Heart right ventricle (tissue), 16 donors: ENCODE measurements around the gene ALX4. TPM values are rescaled to one million over a fixed set of nuclear protein-coding genes. Genes with fewer than 3 reads are reported as not detected.
A peak's percentile ranks its signal among the peaks of the same experiment; 100 is the strongest.

ENCODE experiments used
- ATAC-seq, 8 donors: fragments of 200-7000 bp; cut with Tn5 transposase; one replicate each; pipeline ENCODE4 v1.9.1; 2020; ENCODE audit warnings: mild to moderate bottlenecking in 8 of 8, moderate library complexity in 8 of 8, moderate number of reproducible peaks in 1 of 8
- DNase-seq, 2 donors: peaks; one replicate each; pipeline ENCODE4 v3.0.0-alpha.2; 2020
- H3K27ac ChIP-seq, 10 donors: fragments of 200-600 bp; sonication (generic) in 2 of 10; one replicate each; pipeline versions ENCODE4 v1.5.0 to v1.8.0; 2020 to 2022; ENCODE audit warnings: mild to moderate bottlenecking in 3 of 10
- H3K27me3 ChIP-seq, 7 donors: fragments of 200-600 bp; one replicate each; pipeline ENCODE4 v1.8.0; 2021 to 2022; ENCODE audit warnings: mild to moderate bottlenecking in 2 of 7
- H3K36me3 ChIP-seq, 9 donors: fragments of 200-600 bp; sonication (generic) in 1 of 9; one replicate each; pipeline versions ENCODE4 v1.5.0 to v1.8.0; 2020 to 2022; ENCODE audit warnings: mild to moderate bottlenecking in 2 of 9
- H3K4me1 ChIP-seq, 9 donors: fragments of 200-600 bp; sonication (generic) in 1 of 9; one replicate each; pipeline versions ENCODE4 v1.5.0 to v1.8.0; 2020 to 2022; ENCODE audit warnings: mild to moderate bottlenecking in 4 of 9
- H3K4me3 ChIP-seq, 10 donors: fragments of 200-600 bp; sonication (generic) in 2 of 10; one replicate each; pipeline versions ENCODE4 v1.5.0 to v1.8.0; 2020 to 2022; ENCODE audit warnings: mild to moderate bottlenecking in 7 of 10, moderate library complexity in 2 of 10
- H3K9me3 ChIP-seq, 11 donors: fragments of 200-600 bp in 10 of 11; sonication (generic) in 2 of 11; one replicate each; pipeline versions ENCODE4 v1.5.0 to v1.8.0; 2013 to 2022; ENCODE audit warnings: mild to moderate bottlenecking in 2 of 11, control low read depth in 1 of 11, moderate library complexity in 1 of 11
- WGBS, 2 donors: extraction: QIAGEN DNeasy Blood & Tissue Kit; methylation state at CpG; one replicate each; pipeline ENCODE4 v1.1.7; 2013; ENCODE audit warnings: inconsistent platforms in 1 of 2; 5-methylcytosine and 5-hydroxymethylcytosine counted together
- intact Hi-C, 10 donors: fragments of 100-400 bp; cut with DNase I; formaldehyde crosslinking; loops; one replicate each; pipeline versions ENCODE4 v1.11.1 to v1.14.2; 2022
- polyA plus RNA-seq, 2 donors: library from polyadenylated mRNA; stranded (reverse); fragments of 200-250 nt; gene quantifications; one replicate each; pipeline ENCODE4 v1.2.3, GENCODE V29; 2013
- total RNA-seq, 10 donors: library from RNA; stranded (reverse); fragmentation: NEBNext Ultra II Directional in 3 of 10; extraction: Animal tissue kit (Norgen Biotek cat#: 25700) in 3 of 10; gene quantifications; one replicate each; pipeline versions ENCODE4 v1.2.1 to v1.2.4, GENCODE V29; 2021 to 2023
- TF ChIP-seq, protein P1 (sequence below), 9 donors: fragments of 200-600 bp; sonication (generic) in 2 of 9; IDR thresholded peaks; one replicate each; pipeline versions ENCODE4 v1.5.0 to v1.8.0; 2021 to 2022; ENCODE audit warnings: antibody characterized with exemption in 9 of 9, mild to moderate bottlenecking in 5 of 9, moderate library complexity in 1 of 9
- donor health status: Arrhythmogenic right ventricular cardiomyopathy.
- donor health status: ischemic (EF 13 %, LVEDD 7.1; RV severe dilation, severe dysfunction).
- donor health status: healthy with polysubstance abuse.
- donor health status: DM: no; HTN: yes; CAD: no.
- donor health status: DM: no; HTN: no; CAD: no.
- donor health status: ischemic (EF 25% LVEDD 6.9; RV normal size, moderate dysfunction).
- donor health status: ischemic (EF 25% LVEDD 5.7; RV mildly dilated, moderate dysfunction).
- donor health status: healthy.
- donor health status: DM: yes; HTN: yes; CAD: no.
- donor health status: Ischemic cardiomyopathy.
- donor health status: ischemic (EF 35%, LVEDD 5.7; RV mildly dilated, moderate dysfunction).
- donor health status: nonischemic (EF 11% LVEDD 7.7; RV severe dilation, severe dysfunction).
- donor health status: DM: yes; HTN: yes; CAD: no.
- donor health status: PGD.
- donor health status: ischemic (EF 29% LVEDD 5.4; RV normal size, mild dysfunction).
- donor health status: nonischemic (EF 23%, LVEDD 6.1; RV moderate dilation, normal function).

Gene ALX4
- total and polyA plus RNA-seq, 12 donors, result 0.01 to 0.07 (median 0.06) TPM; not detected in 5

DNA sequence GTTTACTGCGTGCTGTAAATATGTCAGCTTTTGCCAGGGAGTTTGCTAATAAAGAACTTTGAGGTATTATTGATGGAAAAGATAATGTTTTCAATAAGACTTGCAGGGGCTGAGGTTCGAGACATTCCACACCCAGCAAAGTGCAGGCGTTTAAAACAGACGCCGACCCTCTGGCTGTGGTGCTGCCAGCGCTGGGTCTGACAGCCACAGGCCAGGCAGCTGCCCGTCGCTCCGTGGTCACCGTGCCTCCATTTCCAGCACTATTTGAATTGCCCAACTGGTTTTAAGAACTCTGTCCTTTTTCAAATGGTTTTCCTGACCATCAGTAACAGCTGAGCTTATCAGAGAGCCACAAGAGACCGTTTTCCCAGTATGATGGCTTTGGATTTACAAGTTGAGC lies 28.1 kb upstream of the ALX4 start:
- Histone ChIP-seq H3K27ac (no peak overlapping the region), H3K36me3 (no peaks in the 10 kb centered on the region), H3K27me3 (peaks cover 0 to 61% (median 52%) of the 10 kb centered on the region in 7 donors), H3K9me3 (no peaks in the 10 kb centered on the region), H3K4me1 (peaks cover 0 to 7% (median 0%) of the 10 kb centered on the region in 9 donors), H3K4me3 (no peak overlapping the region)
- intact Hi-C loops, result no loop called here
- ATAC-seq (no peak), DNase-seq (no peak)
- 58 to 76% methylated on average over 11 of the region's 11 CpGs for WGBS, 2 donors
- TF ChIP-seq, protein P1, sequence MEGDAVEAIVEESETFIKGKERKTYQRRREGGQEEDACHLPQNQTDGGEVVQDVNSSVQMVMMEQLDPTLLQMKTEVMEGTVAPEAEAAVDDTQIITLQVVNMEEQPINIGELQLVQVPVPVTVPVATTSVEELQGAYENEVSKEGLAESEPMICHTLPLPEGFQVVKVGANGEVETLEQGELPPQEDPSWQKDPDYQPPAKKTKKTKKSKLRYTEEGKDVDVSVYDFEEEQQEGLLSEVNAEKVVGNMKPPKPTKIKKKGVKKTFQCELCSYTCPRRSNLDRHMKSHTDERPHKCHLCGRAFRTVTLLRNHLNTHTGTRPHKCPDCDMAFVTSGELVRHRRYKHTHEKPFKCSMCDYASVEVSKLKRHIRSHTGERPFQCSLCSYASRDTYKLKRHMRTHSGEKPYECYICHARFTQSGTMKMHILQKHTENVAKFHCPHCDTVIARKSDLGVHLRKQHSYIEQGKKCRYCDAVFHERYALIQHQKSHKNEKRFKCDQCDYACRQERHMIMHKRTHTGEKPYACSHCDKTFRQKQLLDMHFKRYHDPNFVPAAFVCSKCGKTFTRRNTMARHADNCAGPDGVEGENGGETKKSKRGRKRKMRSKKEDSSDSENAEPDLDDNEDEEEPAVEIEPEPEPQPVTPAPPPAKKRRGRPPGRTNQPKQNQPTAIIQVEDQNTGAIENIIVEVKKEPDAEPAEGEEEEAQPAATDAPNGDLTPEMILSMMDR (IDR thresholded peaks at IDR 0.05), result no peak

DNA sequence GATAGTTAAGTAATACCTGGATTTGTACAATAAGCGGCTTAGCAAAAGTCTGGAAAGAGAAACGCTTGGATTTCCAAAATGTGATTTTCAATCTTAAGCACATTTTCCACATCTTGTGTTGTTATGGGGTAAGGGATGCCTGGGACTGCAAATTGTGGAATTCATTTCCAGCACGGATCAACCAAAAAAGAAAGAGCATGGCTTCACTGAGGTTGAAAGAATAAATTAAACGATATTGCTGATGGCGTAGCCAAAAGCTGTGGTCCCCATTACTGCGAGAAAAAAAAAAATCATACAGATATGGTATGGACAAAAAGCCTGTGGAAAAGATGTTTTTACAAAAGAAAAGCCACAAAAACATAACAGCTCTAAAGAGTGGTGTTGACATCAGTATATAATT lies 26.0 kb upstream of the ALX4 start:
- H3K36me3 ChIP-seq, result no peaks in the 10 kb centered on the region
- no peak overlapping the region for H3K27ac ChIP-seq
- ATAC-seq, result no peak
- no peaks in the 10 kb centered on the region for H3K9me3 ChIP-seq
- TF ChIP-seq, protein P1 (IDR thresholded peaks at IDR 0.05), result no peak
- no peak for DNase-seq
- no peak overlapping the region for H3K4me3 ChIP-seq
- peaks cover 0 to 73% (median 54%) of the 10 kb centered on the region in 7 donors for H3K27me3 ChIP-seq
- peaks cover 0 to 7% (median 0%) of the 10 kb centered on the region in 9 donors for H3K4me1 ChIP-seq
- 55 to 69% methylated on average over 6 of the region's 6 CpGs for WGBS, 2 donors
- intact Hi-C loops, result no loop called here

DNA sequence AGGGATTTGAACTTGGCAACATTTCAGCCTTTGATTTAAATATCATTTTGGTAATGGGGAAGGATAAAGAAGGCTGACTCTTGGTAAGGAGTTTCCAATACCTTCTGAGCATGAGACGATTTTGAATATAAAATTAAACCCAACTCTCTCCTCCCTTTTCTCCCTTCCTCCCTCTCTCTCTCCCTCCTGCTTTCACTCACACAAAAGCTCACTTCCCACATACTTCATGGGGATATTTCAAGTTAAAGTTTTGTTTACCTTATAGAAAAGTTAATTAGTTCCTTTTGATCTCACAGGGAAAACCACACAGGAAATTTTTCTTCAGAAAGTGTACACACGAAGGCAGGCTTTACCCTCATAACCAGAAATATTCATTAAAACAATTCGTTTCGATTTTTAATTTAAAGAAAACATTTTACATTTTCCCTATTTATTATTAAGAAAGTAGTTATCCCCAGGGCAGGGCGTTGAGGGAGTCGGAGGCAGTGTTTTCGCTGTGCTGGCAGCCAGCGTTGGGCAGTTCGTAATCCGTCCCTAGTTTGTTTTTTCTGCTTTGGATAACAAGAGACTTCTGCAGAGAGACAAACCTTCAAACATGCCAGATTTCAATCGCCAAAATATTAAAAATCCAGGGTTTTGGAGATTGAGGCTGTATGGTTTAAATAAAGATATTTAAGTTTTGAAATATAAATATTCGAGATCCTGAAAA lies 25.3 kb upstream of the ALX4 start:
- H3K27ac ChIP-seq, result no peak overlapping the region
- ATAC-seq (no peak), DNase-seq (no peak)
- intact Hi-C loops, result no loop called here
- 55 to 60% methylated on average over 12 of the region's 12 CpGs for WGBS, 2 donors
- peaks cover 0 to 7% (median 0%) of the 10 kb centered on the region in 9 donors for H3K4me1 ChIP-seq
- no peaks in the 10 kb centered on the region for H3K9me3 ChIP-seq
- H3K4me3 ChIP-seq, result no peak overlapping the region
- no peaks in the 10 kb centered on the region for H3K36me3 ChIP-seq
- TF ChIP-seq, protein P1 (IDR thresholded peaks at IDR 0.05), result no peak
- peaks cover 0 to 79% (median 60%) of the 10 kb centered on the region in 7 donors for H3K27me3 ChIP-seq

DNA sequence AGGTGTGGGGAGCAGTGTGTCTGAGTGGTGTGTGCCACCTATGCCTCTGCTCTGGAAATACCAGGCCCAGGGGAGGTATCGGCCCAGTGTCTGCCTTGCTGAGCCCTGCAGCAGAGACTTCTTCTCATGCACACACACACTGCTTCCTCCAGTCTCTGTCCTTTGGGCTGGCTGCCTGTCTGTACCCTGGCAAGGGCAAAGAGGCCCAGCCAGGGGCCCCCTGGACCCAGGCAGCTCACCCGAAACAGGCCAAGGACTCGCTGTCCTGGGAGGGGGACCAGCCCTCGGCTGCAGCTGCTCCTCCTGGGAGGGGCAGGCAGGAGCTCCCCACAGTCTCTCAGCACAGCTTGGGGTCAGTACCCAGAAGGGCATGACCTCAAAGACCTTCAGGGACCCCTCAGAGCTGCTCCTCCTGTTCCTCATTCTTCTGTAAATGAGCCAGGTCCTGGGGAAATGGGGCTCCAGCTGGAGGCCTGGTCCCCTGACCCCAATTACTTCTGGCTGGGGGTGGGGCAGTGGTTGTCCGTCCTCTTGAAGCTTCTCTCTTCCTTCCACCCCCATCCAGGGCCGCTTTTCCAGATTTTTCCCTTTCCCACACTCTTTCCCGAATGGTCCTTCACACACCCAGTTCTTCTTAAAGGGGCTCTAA lies 24.5 kb upstream of the ALX4 start:
- no peak overlapping the region for H3K27ac ChIP-seq
- ATAC-seq (peak in 4 of 8 donors; percentile 29 to 73 (median 44)), DNase-seq (no peak)
- peaks cover 0 to 7% (median 0%) of the 10 kb centered on the region in 9 donors for H3K4me1 ChIP-seq
- TF ChIP-seq, protein P1 (IDR thresholded peaks at IDR 0.05), result no peak
- H3K27me3 ChIP-seq, result peaks cover 0 to 83% (median 67%) of the 10 kb centered on the region in 7 donors
- no peak overlapping the region for H3K4me3 ChIP-seq
- H3K9me3 ChIP-seq, result no peaks in the 10 kb centered on the region
- 59% methylated on average over 7 of the region's 7 CpGs for WGBS, 2 donors
- intact Hi-C loops, result no loop called here
- H3K36me3 ChIP-seq, result no peaks in the 10 kb centered on the region
